Stimulated activated CD8-positive, alpha-beta memory T cell treated with anti-CD3 and anti-CD28 coated beads, Interleukin-12 subunit alpha, Interleukin-12 subunit beta, amount 100 ng/mL, for 24 hours (primary cell): ENCODE measurements around the gene TCP1.
A peak's percentile ranks its signal among the peaks of the same experiment; 100 is the strongest.
"Not testable (repeated sequence)": the region's sequence is repeated elsewhere in the genome, so short reads cannot be mapped to it uniquely, and the experiment has no call there.

Source experiments
- DNase-seq: peaks from one replicate; pipeline ENCODE4 v3.0.0-alpha.2; 2020; ENCODE audit errors: extremely low read depth

Gene TCP1

GRCh38 chr6:159817951-159818739 lies 28.7 kb upstream of the TCP1 start:
- no peak for DNase-seq

GRCh38 chr6:159816775-159817174 lies 27.4 kb upstream of the TCP1 start:
- DNase-seq = not testable (repeated sequence)

- DNase-seq = no peak
These were observed 26.0 kb upstream of the TCP1 start for GRCh38 chr6:159815410-159815809.

GRCh38 chr6:159813781-159814180 lies 24.4 kb upstream of the TCP1 start:
- DNase-seq = no peak

GRCh38 chr6:159809149-159809548 lies 19.7 kb upstream of the TCP1 start:
- no peak for DNase-seq

- DNase-seq = no peak
These were observed 19.2 kb upstream of the TCP1 start for GRCh38 chr6:159808647-159809046.

- DNase-seq = no peak
These were observed 17.9 kb upstream of the TCP1 start for GRCh38 chr6:159807150-159807858.

GRCh38 chr6:159806021-159806458 lies 16.6 kb upstream of the TCP1 start:
- no peak for DNase-seq

- no peak for DNase-seq
These were observed 16.1 kb upstream of the TCP1 start for GRCh38 chr6:159805440-159806020.

GRCh38 chr6:159804504-159804903 lies 15.1 kb upstream of the TCP1 start:
- DNase-seq = no peak

GRCh38 chr6:159801935-159802334 lies 12.5 kb upstream of the TCP1 start:
- DNase-seq = no peak

- DNase-seq = no peak
These were observed 10.9 kb upstream of the TCP1 start, which contains the start of gene PNLDC1 for GRCh38 chr6:159800141-159800865. TSS of gene PNLDC1 (plus strand) at chr6:159800276. CDS start at chr6:159800308, 32 bp downstream.

- no peak for DNase-seq
These were observed 8.2 kb upstream of the TCP1 start for GRCh38 chr6:159797554-159797953.

GRCh38 chr6:159794976-159795375 lies 5.6 kb upstream of the TCP1 start:
- not testable (repeated sequence) for DNase-seq

- DNase-seq = peak; percentile 0
These were observed 1.7 kb upstream of the TCP1 start for GRCh38 chr6:159790956-159791598.

- peak; percentile 83 for DNase-seq
These were observed 950 bp upstream of the TCP1 start, which contains the start of gene MRPL18 for GRCh38 chr6:159790149-159790955. TSS of gene MRPL18 (plus strand) at chr6:159790467. CDS start at chr6:159790588, 121 bp downstream.

- DNase-seq = peak; percentile 3
These were observed 537 bp downstream of the TCP1 start for GRCh38 chr6:159788753-159789376.

GRCh38 chr6:159788276-159788675 lies 1.1 kb downstream of the TCP1 start:
- DNase-seq = no peak

- no peak for DNase-seq
These were observed 10.8 kb downstream of the TCP1 start for GRCh38 chr6:159778542-159779103.

GRCh38 chr6:159778131-159778530 lies 11.3 kb downstream of the TCP1 start:
- DNase-seq = no peak
